Measurements from ENCODE around the gene DROSHA.

The DROSHA gene

GRCh38 chr5:31530541-31531265, 1.2 kb downstream of the DROSHA start:
- no peak for DNase-seq

GRCh38 chr5:31523041-31523440, 8.9 kb downstream of the DROSHA start:
- DNase-seq = no peak

GRCh38 chr5:31516802-31517201, 15.1 kb downstream of the DROSHA start:
- no peak for DNase-seq

DNA sequence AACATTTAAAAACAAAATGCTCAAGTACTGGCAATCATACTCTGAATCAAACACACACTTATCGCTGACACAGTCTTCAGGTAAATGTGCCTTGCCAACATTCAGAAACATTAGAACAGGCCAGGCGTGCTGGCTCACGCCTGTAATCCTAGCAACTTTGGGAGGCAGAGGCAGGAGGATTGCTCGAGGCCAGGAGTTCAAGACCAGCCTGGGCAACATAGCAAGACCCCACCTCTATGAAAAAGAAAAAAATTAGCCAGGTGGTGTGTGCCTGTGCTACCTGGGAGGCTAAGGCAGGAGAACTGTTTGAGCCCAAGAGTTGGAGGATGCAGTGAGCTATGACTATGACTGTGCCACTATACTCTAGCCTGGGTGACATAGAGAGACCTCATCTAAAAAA, 20.6 kb downstream of the DROSHA start:
- DNase-seq = no peak

DNA sequence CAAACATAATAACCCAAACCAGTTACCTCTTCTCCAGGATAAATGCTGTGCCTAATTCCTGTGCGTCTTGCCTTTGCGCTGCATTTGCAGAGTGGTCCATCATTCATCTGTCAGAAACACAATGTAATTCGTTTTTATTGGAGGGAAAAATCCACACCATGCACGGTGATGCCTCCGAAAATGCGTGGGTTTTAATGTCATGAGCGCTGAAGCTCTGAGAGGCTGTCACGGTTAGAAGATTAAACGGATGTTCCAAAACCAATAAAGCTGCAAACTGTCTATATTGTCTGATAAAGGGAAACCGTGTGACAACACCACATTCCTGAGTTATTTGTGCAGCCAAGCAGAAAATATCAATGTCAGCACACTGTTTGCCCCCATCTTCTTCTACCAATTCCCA, 27.4 kb downstream of the DROSHA start:
- DNase-seq = no peak

- no peak for DNase-seq
Measured at GRCh38 chr5:31502506-31502905, 29.4 kb downstream of the DROSHA start.

DNA sequence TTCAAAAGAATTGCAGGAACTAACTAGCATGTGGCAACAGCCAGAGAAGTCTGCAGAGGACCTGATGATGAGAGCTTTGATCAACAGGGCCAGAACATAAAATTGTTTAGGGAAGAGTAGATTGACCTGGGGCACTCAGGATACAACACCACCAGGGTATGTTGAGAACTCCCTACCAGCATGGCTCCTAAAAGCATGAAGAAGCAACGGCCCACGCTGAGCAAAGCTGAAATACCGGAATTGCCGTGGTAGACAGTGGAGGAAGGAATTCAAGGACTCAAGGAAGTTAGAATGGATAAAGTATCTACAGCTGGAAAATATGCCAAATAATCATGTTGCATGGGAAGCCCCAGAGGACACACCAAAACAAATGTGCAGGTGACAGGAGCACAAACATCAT, 31.6 kb downstream of the DROSHA start:
- DNase-seq = no peak

GRCh38 chr5:31496891-31497290, 35.0 kb downstream of the DROSHA start:
- no peak for DNase-seq

GRCh38 chr5:31496301-31496700, 35.6 kb downstream of the DROSHA start:
- DNase-seq = no peak

GRCh38 chr5:31495336-31495735, 36.6 kb downstream of the DROSHA start:
- DNase-seq = no peak

- peak; percentile 32 for DNase-seq
Measured at GRCh38 chr5:31492869-31493268, 39.0 kb downstream of the DROSHA start.

GRCh38 chr5:31487506-31487905, 44.4 kb downstream of the DROSHA start:
- DNase-seq = no peak

GRCh38 chr5:31486441-31486840, 45.5 kb downstream of the DROSHA start:
- DNase-seq = no peak

- no peak for DNase-seq
Measured at GRCh38 chr5:31485376-31486207, 46.3 kb downstream of the DROSHA start.

GRCh38 chr5:31481531-31482165, 50.2 kb downstream of the DROSHA start:
- no peak for DNase-seq

DNA sequence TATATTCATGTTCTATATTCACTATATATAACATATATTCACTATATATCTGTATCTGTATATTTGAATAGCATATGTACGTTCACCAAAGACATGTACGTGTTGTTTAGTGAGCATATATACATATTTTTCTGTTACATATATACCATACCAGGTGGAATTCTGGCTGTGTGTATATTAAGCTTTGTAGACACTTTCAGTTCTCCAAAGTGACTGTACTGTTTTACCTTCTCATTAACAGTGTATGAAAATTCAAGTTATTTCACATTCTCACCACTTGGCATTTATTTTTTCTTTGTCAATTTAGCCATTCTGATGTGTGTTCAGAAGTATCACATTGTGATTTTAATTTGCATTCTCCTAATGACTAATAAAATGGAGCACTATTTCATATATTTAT, 52.2 kb downstream of the DROSHA start:
- DNase-seq = no peak

DNA sequence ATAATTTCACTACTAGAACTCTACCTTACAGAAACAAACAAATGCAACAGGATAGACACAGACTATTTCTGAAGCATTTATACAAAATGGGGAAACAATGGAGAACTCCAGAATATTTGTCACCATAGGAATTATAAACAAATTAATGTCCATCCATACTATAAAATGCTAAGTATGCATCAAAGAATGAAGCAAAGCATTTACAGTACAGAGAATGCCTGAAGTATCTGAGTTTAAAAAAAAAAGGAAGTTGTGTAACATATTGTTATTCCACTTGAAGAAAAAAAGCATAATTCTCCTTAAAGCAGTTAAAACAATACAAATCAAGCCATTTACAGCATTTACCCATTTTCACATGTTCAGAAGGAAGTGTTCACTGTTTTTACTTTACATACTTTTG, 53.0 kb downstream of the DROSHA start:
- no peak for DNase-seq

DNA sequence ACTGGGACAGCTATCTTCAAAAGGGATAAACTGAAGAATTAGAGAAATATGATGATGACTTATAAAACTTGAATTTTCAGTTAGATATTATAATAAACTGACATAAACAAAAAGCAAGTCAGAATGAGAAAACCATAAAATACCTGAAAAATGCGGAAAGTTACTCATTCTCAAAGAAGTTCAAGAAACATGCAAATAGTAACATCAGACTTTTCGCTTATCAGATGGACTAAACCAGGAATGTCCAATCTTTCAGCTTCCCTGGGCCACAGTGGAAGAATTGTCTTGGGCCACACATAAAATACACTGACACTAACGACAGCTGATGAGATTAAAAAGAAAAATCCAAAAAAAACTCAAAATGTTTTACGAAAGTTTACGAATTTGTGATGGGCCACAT, 53.9 kb downstream of the DROSHA start:
- no peak for DNase-seq

GRCh38 chr5:31477516-31477915, 54.4 kb downstream of the DROSHA start:
- no peak for DNase-seq

DNA sequence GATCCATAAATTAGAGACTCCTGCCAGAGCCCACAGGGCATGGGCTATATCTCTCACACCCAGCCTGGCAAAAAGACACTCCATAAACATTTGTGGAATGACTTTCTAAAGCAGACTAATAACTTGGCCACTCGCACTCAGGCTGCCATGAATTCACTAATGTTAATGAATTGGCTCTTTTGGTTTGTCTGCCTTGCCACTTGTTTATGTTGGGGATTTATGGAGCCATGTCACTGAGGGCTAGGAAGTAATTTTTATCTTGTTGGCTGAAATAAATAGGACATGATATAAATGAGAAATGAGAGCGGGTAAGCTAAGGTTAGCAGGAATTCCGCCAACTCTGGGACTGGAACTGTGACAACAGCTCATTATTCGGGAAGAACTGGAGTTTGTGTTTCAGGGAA, 55.2 kb downstream of the DROSHA start:
- DNase-seq = no peak

DNA sequence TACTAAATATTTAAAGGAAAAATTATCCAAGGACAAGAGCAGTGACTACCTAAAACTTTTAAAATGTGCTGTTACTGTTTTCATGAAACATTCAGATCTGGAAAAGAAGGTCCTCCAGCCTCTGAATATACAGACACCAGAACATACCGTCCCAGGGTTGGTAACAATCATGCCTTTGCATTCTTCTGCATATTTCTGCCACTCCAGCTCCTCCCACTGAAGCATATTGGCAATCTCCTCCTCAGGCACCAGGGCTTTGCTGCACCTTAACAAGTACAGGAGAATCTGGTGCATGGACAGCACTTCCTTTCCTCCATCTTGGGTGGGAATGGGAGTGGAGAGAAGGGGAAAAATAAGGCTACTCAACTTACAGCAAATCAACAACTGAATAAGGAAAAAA, 60.0 kb downstream of the DROSHA start:
- no peak for DNase-seq

- no peak for DNase-seq
Measured at GRCh38 chr5:31471040-31471439, 60.9 kb downstream of the DROSHA start.

DNA sequence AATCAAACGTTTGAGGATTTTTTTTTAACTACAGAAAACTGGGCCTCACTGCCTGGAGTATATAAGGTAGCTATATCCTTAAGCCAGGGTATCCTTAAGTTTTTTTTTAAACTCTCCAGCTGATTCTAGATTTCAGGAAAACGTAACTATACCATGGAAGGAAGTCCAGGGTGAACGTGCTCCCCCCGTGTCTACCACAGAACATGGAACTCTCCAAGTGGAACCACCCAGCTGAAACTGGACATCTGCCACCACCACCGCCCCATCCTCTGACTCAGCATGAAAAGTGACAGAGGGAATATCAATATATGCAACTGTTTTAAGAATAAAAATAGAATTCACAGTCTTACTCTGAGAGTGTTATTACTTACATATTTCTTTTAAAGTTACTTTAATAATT, 61.3 kb downstream of the DROSHA start:
- no peak for DNase-seq

GRCh38 chr5:31469886-31470285, 62.0 kb downstream of the DROSHA start:
- DNase-seq = no peak
